NK-92 (cell line): Measurements from ENCODE around the gene GMCL1.

Source experiments
- DNase-seq: peaks from one replicate; lab custom pipeline; 2025; ENCODE audit not compliant: unreplicated experiment; lab: John Stamatoyannopoulos, UW

GMCL1 gene

GRCh38 chr2:69917852-69918251 is 88.4 kb downstream of the GMCL1 start:
- no peak for DNase-seq

GRCh38 chr2:69918401-69918800 is 88.9 kb downstream of the GMCL1 start:
- DNase-seq = no peak

- DNase-seq = no peak
Measured at GRCh38 chr2:69923116-69923515, 93.7 kb downstream of the GMCL1 start.

- DNase-seq = no peak
Measured at GRCh38 chr2:69926849-69927515, 97.5 kb downstream of the GMCL1 start.
